ENCODE measurements around the gene SLCO3A1. TPM values are rescaled to one million over a fixed set of nuclear protein-coding genes. Genes with fewer than 3 reads are reported as not detected.

The SLCO3A1 gene
- total RNA-seq, 1 experiment from 2014 or later = 9.1 TPM

DNA sequence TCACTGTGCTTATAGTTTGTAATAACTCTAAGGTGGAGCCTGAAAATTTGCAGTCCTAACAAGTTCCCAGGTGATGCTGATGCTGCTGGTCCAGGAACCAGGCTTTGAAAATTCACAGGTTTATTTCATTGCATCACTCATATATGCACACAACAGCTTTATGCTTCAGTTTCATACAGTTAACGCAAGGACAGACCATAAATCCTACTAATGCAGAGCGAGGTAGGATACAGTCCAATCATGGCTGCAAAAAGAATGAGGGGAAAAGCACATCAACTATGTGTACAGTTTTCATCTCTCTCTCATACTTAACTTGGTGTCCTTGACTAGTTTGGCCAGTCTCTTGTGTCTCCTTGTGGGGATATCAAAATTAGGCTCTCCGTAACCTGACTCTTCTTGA, 135.1 kb downstream of the SLCO3A1 start (continued):
- TF ChIP-seq, protein P1, sequence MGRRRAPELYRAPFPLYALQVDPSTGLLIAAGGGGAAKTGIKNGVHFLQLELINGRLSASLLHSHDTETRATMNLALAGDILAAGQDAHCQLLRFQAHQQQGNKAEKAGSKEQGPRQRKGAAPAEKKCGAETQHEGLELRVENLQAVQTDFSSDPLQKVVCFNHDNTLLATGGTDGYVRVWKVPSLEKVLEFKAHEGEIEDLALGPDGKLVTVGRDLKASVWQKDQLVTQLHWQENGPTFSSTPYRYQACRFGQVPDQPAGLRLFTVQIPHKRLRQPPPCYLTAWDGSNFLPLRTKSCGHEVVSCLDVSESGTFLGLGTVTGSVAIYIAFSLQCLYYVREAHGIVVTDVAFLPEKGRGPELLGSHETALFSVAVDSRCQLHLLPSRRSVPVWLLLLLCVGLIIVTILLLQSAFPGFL (CRISPR knock-in tag; IDR thresholded peaks at IDR 0.05; ENCODE audit: borderline replicate concordance) = no peak
- no peak for TF ChIP-seq HMGA2 (CRISPR knock-in tag; IDR thresholded peaks at IDR 0.05)
- TF ChIP-seq NFYB (CRISPR knock-in tag; conservative IDR thresholded peaks at IDR 0.05; ENCODE audit: low read depth) = no peak

DNA sequence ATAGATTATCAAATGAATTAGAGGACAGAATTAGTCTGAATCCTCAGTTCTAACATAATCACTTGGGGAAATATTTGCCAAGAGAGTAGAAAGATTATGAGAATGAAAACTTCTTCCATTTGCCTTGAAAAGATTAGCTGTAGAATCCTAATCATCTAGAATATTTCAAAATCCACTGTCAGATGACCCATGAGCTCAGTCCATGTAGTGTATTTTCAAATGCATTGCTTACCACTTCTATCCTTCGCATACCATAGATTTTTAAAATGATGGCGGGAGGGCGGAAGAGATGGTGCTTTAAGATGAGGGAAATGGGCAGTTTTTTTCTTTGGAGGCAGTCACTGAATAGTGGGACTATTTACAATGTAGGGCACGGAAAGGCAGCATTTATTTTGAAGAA, 136.3 kb downstream of the SLCO3A1 start:
- ATAC-seq (no peak), DNase-seq (ENCODE audit: low spot score) (no peak)
- no peaks in the 10 kb centered on the region for H3K36me3 Mint-ChIP-seq
- no peaks in the 10 kb centered on the region for H3K9me3 Mint-ChIP-seq
- H3K4me1 Mint-ChIP-seq = peaks cover 10% of the 10 kb centered on the region
- CTCF ChIA-PET = interaction anchor here (1.2 kb wide), 1 partner anchor 88 kb away, joined by 3 read pairs; no protein-coding TSS in a partner anchor
- POLR2A ChIA-PET = no interaction called here
- no peaks in the 10 kb centered on the region for H3K27me3 Mint-ChIP-seq (ENCODE audit: low read depth)
- H3K4me3 Mint-ChIP-seq = no peak overlapping the region
- TF ChIP-seq ZNF219 (CRISPR knock-in tag; IDR thresholded peaks at IDR 0.05; ENCODE audit: borderline replicate concordance) (no peak), JUN (CRISPR knock-in tag; IDR thresholded peaks at IDR 0.05) (no peak), EMX1 (CRISPR knock-in tag; IDR thresholded peaks at IDR 0.05) (no peak), CBFB (CRISPR knock-in tag; IDR thresholded peaks at IDR 0.05; ENCODE audit: low read depth) (no peak), ETV6 (CRISPR knock-in tag; IDR thresholded peaks at IDR 0.05) (no peak), ZNF416 (CRISPR knock-in tag; IDR thresholded peaks at IDR 0.05) (no peak), FOXJ3 (CRISPR knock-in tag; IDR thresholded peaks at IDR 0.05; ENCODE audit: borderline replicate concordance) (no peak), NR2C2 (CRISPR knock-in tag; IDR thresholded peaks at IDR 0.05) (no peak), NFE2L1 (CRISPR knock-in tag; IDR thresholded peaks at IDR 0.05) (no peak), ZNF671 (CRISPR knock-in tag; IDR thresholded peaks at IDR 0.05) (no peak), SMAD3 (CRISPR knock-in tag; IDR thresholded peaks at IDR 0.05; ENCODE audit: borderline replicate concordance) (no peak)
- TF ChIP-seq, protein P2, sequence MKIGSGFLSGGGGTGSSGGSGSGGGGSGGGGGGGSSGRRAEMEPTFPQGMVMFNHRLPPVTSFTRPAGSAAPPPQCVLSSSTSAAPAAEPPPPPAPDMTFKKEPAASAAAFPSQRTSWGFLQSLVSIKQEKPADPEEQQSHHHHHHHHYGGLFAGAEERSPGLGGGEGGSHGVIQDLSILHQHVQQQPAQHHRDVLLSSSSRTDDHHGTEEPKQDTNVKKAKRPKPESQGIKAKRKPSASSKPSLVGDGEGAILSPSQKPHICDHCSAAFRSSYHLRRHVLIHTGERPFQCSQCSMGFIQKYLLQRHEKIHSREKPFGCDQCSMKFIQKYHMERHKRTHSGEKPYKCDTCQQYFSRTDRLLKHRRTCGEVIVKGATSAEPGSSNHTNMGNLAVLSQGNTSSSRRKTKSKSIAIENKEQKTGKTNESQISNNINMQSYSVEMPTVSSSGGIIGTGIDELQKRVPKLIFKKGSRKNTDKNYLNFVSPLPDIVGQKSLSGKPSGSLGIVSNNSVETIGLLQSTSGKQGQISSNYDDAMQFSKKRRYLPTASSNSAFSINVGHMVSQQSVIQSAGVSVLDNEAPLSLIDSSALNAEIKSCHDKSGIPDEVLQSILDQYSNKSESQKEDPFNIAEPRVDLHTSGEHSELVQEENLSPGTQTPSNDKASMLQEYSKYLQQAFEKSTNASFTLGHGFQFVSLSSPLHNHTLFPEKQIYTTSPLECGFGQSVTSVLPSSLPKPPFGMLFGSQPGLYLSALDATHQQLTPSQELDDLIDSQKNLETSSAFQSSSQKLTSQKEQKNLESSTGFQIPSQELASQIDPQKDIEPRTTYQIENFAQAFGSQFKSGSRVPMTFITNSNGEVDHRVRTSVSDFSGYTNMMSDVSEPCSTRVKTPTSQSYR (CRISPR knock-in tag; IDR thresholded peaks at IDR 0.05) = no peak
- TF ChIP-seq, protein P3, sequence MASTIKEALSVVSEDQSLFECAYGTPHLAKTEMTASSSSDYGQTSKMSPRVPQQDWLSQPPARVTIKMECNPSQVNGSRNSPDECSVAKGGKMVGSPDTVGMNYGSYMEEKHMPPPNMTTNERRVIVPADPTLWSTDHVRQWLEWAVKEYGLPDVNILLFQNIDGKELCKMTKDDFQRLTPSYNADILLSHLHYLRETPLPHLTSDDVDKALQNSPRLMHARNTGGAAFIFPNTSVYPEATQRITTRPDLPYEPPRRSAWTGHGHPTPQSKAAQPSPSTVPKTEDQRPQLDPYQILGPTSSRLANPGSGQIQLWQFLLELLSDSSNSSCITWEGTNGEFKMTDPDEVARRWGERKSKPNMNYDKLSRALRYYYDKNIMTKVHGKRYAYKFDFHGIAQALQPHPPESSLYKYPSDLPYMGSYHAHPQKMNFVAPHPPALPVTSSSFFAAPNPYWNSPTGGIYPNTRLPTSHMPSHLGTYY (CRISPR knock-in tag; IDR thresholded peaks at IDR 0.05) = no peak
- TF ChIP-seq, protein P4, sequence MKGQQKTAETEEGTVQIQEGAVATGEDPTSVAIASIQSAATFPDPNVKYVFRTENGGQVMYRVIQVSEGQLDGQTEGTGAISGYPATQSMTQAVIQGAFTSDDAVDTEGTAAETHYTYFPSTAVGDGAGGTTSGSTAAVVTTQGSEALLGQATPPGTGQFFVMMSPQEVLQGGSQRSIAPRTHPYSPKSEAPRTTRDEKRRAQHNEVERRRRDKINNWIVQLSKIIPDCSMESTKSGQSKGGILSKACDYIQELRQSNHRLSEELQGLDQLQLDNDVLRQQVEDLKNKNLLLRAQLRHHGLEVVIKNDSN (CRISPR knock-in tag; IDR thresholded peaks at IDR 0.05) = no peak
- no peak overlapping the region for H3K27ac Mint-ChIP-seq

DNA sequence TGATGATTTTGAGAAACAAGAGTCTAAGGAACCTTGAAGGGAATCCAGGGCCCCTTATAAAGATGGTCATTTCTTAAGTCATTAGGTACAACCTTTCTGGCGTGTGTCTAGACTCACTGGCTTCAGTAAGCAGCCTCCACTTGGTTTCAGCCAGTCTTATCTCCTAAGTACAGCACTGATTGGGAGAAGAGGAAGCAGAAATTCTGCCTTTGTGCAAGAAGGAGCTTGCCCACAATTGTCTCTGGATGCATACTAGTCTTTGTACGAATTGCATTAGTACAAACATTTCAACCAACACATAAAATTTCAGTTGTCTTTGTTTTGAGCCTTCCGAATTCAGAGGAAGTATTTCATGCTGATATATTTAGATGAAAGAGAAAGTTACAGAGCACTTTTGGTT, 139.4 kb downstream of the SLCO3A1 start:
- POLR2A ChIA-PET = no interaction called here
- Mint-ChIP-seq H3K27me3 (ENCODE audit: low read depth) (no peaks in the 10 kb centered on the region), H3K36me3 (no peaks in the 10 kb centered on the region), H3K27ac (no peak overlapping the region), H3K4me3 (no peak overlapping the region), H3K9me3 (no peaks in the 10 kb centered on the region), H3K4me1 (peaks cover 21% of the 10 kb centered on the region)
- DNase-seq (ENCODE audit: low spot score) (no peak), ATAC-seq (no peak)
- TF ChIP-seq PRRX2 (CRISPR knock-in tag; IDR thresholded peaks at IDR 0.05) (no peak), ZNF138 (CRISPR knock-in tag; conservative IDR thresholded peaks at IDR 0.05) (no peak), FOXP1 (CRISPR knock-in tag; IDR thresholded peaks at IDR 0.05; ENCODE audit: borderline replicate concordance) (no peak), ZNF416 (CRISPR knock-in tag; IDR thresholded peaks at IDR 0.05) (no peak), ZNF219 (CRISPR knock-in tag; IDR thresholded peaks at IDR 0.05; ENCODE audit: borderline replicate concordance) (no peak), JAZF1 (CRISPR knock-in tag; IDR thresholded peaks at IDR 0.05) (no peak), ZNF317 (CRISPR knock-in tag; IDR thresholded peaks at IDR 0.05; ENCODE audit: borderline replicate concordance, low read depth) (no peak), GRHL2 (CRISPR knock-in tag; IDR thresholded peaks at IDR 0.05; ENCODE audit: insufficient replicate concordance, severe bottlenecking) (no peak), ZBTB21 (CRISPR knock-in tag; IDR thresholded peaks at IDR 0.05; ENCODE audit: borderline replicate concordance) (no peak)
- TF ChIP-seq, protein P5, sequence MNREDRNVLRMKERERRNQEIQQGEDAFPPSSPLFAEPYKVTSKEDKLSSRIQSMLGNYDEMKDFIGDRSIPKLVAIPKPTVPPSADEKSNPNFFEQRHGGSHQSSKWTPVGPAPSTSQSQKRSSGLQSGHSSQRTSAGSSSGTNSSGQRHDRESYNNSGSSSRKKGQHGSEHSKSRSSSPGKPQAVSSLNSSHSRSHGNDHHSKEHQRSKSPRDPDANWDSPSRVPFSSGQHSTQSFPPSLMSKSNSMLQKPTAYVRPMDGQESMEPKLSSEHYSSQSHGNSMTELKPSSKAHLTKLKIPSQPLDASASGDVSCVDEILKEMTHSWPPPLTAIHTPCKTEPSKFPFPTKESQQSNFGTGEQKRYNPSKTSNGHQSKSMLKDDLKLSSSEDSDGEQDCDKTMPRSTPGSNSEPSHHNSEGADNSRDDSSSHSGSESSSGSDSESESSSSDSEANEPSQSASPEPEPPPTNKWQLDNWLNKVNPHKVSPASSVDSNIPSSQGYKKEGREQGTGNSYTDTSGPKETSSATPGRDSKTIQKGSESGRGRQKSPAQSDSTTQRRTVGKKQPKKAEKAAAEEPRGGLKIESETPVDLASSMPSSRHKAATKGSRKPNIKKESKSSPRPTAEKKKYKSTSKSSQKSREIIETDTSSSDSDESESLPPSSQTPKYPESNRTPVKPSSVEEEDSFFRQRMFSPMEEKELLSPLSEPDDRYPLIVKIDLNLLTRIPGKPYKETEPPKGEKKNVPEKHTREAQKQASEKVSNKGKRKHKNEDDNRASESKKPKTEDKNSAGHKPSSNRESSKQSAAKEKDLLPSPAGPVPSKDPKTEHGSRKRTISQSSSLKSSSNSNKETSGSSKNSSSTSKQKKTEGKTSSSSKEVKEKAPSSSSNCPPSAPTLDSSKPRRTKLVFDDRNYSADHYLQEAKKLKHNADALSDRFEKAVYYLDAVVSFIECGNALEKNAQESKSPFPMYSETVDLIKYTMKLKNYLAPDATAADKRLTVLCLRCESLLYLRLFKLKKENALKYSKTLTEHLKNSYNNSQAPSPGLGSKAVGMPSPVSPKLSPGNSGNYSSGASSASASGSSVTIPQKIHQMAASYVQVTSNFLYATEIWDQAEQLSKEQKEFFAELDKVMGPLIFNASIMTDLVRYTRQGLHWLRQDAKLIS (CRISPR knock-in tag; IDR thresholded peaks at IDR 0.05; ENCODE audit: borderline replicate concordance) = no peak
- CTCF ChIA-PET = no interaction called here
